HFFc6 (cell line): Measurements from ENCODE around the gene ZNF260. TPM values are rescaled to one million over a fixed set of nuclear protein-coding genes. Genes with fewer than 3 reads are reported as not detected.

Experiments
- DNase-seq: peaks from one replicate; pipeline ENCODE4 v3.0.0-alpha.2; 2018
- H3K27ac Mint-ChIP-seq: 2 replicates; pipeline ENCODE4 v1.8.0; 2020; ENCODE audit warnings: mild to moderate bottlenecking, mixed read lengths
- H3K27me3 Mint-ChIP-seq: 2 replicates; pipeline ENCODE4 v1.8.0; 2021; ENCODE audit warnings: mild to moderate bottlenecking, moderate library complexity, mixed read lengths; ENCODE audit not compliant: insufficient read depth
- H3K36me3 Mint-ChIP-seq: 2 replicates; pipeline ENCODE4 v1.8.0; 2021; ENCODE audit warnings: low read depth, mixed read lengths
- H3K4me1 Mint-ChIP-seq: 2 replicates; pipeline ENCODE4 v1.8.0; 2020; ENCODE audit warnings: low read depth, mixed read lengths
- H3K4me3 Mint-ChIP-seq: 2 replicates; pipeline ENCODE4 v1.8.0; 2020; ENCODE audit warnings: mild to moderate bottlenecking, moderate library complexity, mixed read lengths
- H3K9me3 Mint-ChIP-seq: 2 replicates; pipeline ENCODE4 v1.8.0; 2020; ENCODE audit warnings: mild to moderate bottlenecking, mixed read lengths
- total RNA-seq, 6 experiments: library from RNA; stranded (reverse); fragmentation: NEBNext Ultra II Directional; extraction: Animal tissue kit (Norgen Biotek cat#: 25700); gene quantifications; 2 replicates in 1 of 6; 3 replicates in 5 of 6; pipeline ENCODE4 v1.2.3, GENCODE V29; 2021
- TF ChIP-seq, protein P1 (sequence below): fragments of 200-600 bp; sonication (generic); IDR thresholded peaks from 2 replicates; pipeline ENCODE4 v1.5.0; 2021; ENCODE audit warnings: antibody characterized with exemption, mild to moderate bottlenecking

The ZNF260 gene
- total RNA-seq, 6 experiments from 2014 or later: 9.2 to 11.9 (median 9.8) TPM

DNA sequence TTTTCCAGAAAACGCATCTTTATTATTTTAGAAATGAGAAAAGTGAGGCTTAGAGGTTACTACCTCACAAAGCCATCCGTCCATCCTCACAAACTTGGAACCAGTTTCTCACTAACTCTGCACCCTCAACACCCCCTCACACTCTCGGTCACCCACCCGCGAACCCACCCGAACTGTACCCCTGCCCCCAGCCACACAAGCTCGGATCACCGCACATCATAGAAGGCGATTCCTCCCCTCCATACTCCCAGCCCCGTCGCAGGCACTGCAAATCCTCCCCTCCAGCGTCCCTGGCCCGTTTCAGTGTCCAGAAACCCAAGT is 238 bp downstream of the ZNF260 start:
- H3K4me1 Mint-ChIP-seq: peaks cover 18% of the 10 kb centered on the region
- H3K36me3 Mint-ChIP-seq: peaks cover 40% of the 10 kb centered on the region
- peaks cover 2% of the 10 kb centered on the region; the same call in 1 of the 2 replicates for H3K27me3 Mint-ChIP-seq
- H3K9me3 Mint-ChIP-seq: peaks cover 44% of the 10 kb centered on the region
- H3K4me3 Mint-ChIP-seq: peak overlapping the region; percentile 97
- H3K27ac Mint-ChIP-seq: peak overlapping the region; percentile 93
- TF ChIP-seq, protein P1, sequence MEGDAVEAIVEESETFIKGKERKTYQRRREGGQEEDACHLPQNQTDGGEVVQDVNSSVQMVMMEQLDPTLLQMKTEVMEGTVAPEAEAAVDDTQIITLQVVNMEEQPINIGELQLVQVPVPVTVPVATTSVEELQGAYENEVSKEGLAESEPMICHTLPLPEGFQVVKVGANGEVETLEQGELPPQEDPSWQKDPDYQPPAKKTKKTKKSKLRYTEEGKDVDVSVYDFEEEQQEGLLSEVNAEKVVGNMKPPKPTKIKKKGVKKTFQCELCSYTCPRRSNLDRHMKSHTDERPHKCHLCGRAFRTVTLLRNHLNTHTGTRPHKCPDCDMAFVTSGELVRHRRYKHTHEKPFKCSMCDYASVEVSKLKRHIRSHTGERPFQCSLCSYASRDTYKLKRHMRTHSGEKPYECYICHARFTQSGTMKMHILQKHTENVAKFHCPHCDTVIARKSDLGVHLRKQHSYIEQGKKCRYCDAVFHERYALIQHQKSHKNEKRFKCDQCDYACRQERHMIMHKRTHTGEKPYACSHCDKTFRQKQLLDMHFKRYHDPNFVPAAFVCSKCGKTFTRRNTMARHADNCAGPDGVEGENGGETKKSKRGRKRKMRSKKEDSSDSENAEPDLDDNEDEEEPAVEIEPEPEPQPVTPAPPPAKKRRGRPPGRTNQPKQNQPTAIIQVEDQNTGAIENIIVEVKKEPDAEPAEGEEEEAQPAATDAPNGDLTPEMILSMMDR: no peak
- DNase-seq: no peak

DNA sequence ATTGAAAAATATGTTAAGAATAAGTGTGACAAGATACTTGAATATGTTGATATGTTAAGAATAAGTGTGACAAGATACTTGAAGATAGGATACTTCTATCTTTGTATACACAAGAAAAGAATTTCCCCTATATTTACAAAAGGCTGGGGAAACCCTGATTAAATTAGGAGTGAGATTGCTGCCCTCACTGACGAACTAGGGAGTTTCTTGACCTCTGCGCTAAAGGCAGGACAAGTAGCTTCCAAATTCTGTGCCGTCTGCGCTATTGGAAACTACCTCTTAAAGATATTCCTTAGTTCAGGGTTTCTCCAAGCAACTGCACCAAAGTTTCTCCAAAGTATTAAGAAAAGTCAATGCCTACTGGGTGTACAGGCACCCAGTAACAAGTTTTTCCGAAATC is 730 bp downstream of the ZNF260 start:
- DNase-seq: no peak
- TF ChIP-seq, protein P1: no peak
- Mint-ChIP-seq H3K27ac (peak overlapping the region; percentile 93), H3K27me3 (peaks cover 2% of the 10 kb centered on the region; the same call in 1 of the 2 replicates), H3K4me3 (peak overlapping the region; percentile 97), H3K36me3 (peaks cover 42% of the 10 kb centered on the region), H3K4me1 (peaks cover 18% of the 10 kb centered on the region), H3K9me3 (peaks cover 44% of the 10 kb centered on the region)

DNA sequence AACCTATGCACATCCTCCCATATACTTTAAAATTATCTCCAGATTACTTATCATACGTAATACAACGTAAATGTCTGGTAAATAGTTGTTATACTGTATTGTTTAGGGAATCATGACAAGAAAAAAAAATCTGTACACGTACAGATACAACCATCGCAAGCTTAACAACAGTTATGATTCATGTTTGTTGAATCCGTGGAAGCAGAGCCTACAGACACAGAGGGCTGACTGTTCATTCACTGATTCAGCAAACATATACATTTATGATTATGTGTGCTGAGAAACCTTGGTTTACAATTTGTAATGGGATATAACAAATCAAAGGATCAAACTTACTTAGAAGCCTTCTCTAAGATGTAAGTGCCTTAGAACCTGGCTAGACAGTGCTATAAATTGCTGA is 1.5 kb downstream of the ZNF260 start:
- TF ChIP-seq, protein P1: no peak
- peaks cover 2% of the 10 kb centered on the region; the same call in 1 of the 2 replicates for H3K27me3 Mint-ChIP-seq
- no peak for DNase-seq
- H3K4me1 Mint-ChIP-seq: peaks cover 18% of the 10 kb centered on the region
- peaks cover 50% of the 10 kb centered on the region for H3K9me3 Mint-ChIP-seq
- H3K27ac Mint-ChIP-seq: no peak overlapping the region
- peak overlapping the region; percentile 97 for H3K4me3 Mint-ChIP-seq
- H3K36me3 Mint-ChIP-seq: peaks cover 43% of the 10 kb centered on the region

DNA sequence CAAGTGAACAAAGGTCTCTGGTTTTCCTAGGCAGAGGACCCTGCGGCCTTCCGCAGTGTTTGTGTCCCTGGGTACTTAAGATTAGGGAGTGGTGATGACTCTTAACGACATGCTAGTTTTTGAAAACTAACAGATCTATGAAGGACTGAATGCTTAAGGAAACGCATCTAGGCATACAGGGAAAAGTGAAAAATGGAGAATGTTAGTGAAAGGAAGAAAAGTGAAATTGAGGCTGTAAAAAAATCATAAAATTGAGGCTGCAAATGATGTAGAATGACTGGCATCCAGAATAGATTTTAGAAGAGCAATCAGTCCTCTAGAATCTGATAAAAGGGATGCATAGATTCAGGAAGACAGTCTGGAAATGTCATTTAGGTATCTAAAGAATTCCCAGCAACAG is 3.5 kb downstream of the ZNF260 start:
- Mint-ChIP-seq H3K36me3 (peaks cover 51% of the 10 kb centered on the region), H3K9me3 (peaks cover 60% of the 10 kb centered on the region), H3K27me3 (peaks cover 2% of the 10 kb centered on the region; the same call in 1 of the 2 replicates), H3K4me1 (peaks cover 18% of the 10 kb centered on the region), H3K27ac (no peak overlapping the region), H3K4me3 (no peak overlapping the region)
- TF ChIP-seq, protein P1: no peak
- DNase-seq: no peak

DNA sequence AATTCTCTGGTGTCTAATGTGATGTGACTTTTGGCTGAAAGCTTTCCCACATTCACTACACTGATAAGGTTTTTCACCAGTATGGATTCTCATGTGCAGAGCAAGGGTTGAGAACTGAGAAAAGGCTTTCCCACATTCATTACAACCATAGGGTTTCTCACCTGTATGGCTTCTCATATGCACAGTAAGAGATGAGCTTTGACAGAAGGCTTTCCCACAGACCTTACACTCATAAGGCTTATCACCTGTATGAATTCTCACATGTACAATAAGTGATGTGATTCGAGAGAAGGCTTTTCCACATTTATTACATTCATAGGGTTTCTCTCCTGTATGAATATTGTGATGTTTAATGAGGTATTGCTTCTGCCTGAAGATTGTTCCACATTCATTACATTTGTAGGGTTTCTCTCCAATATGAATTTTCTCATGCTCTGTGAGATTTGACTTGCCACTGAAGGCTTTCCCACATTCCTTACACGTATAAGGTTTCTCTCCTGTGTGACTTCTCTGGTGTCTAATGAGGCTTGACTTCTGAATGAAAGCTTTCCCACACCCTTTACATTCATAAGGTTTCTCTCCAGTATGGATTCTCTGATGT is 14.0 kb downstream of the ZNF260 start:
- no peaks in the 10 kb centered on the region for H3K27me3 Mint-ChIP-seq
- TF ChIP-seq, protein P1: no peak
- peaks cover 91% of the 10 kb centered on the region for H3K36me3 Mint-ChIP-seq
- peaks cover 93% of the 10 kb centered on the region for H3K9me3 Mint-ChIP-seq
- H3K4me1 Mint-ChIP-seq: no peaks in the 10 kb centered on the region
- DNase-seq: no peak
- no peak overlapping the region for H3K27ac Mint-ChIP-seq
- no peak overlapping the region for H3K4me3 Mint-ChIP-seq
